IMR-90 (cell line): ENCODE results near the gene SEPTIN10. TPM values are rescaled to one million over a fixed set of nuclear protein-coding genes. Genes with fewer than 3 reads are reported as not detected.

Experiments used
- ATAC-seq: fragments of 200-7000 bp; cut with Tn5 transposase; 2 replicates; pipeline ENCODE4 v1.9.1; 2020; ENCODE audit warnings: low read depth, mild to moderate bottlenecking, moderate library complexity
- BruUV-seq: library from RNA; stranded (reverse); fragments of 400-500 nt; replicated peaks from 2 replicates; lab custom pipeline; 2021; lab: Mats Ljungman, UMichigan
- CTCF ChIA-PET: fragments of 300-600 bp; formaldehyde crosslinking; extraction: SDS; loops from one replicate; lab custom pipeline; 2021; ENCODE audit warnings: antibody characterized with exemption; lab: Yijun Ruan, JAX
- POLR2A ChIA-PET: fragments of 300-600 bp; sonication (Branson Sonifier 250); formaldehyde crosslinking; loops from one replicate; lab custom pipeline; 2022; ENCODE audit warnings: antibody characterized with exemption; ENCODE audit not compliant: unreplicated experiment; lab: Charles Lee
- DNase-seq: peaks from one replicate; pipeline ENCODE4 v3.0.0; 2013
- H2AFZ ChIP-seq: replicated peaks from 2 replicates; pipeline ENCODE3; 2013; ENCODE audit warnings: low read length, mild to moderate bottlenecking; ENCODE audit not compliant: poor library complexity
- H2AK5ac ChIP-seq: 2 replicates; pipeline ENCODE4 v1.6.1; 2013; ENCODE audit warnings: low read depth, low read length, inconsistent platforms
- H2AK9ac ChIP-seq: replicated peaks from 2 replicates; pipeline ENCODE3; 2013; ENCODE audit warnings: mild to moderate bottlenecking, low read depth, low read length, moderate library complexity; ENCODE audit not compliant: poor library complexity
- H2BK120ac ChIP-seq: 2 replicates; pipeline ENCODE4 v1.6.1; 2013; ENCODE audit warnings: low read depth, low read length, inconsistent platforms
- H2BK15ac ChIP-seq: 3 replicates; pipeline ENCODE4 v1.6.1; 2013; ENCODE audit warnings: low read depth, low read length, inconsistent platforms
- H2BK20ac ChIP-seq: 2 replicates; pipeline ENCODE4 v1.6.1; 2013; ENCODE audit warnings: low read depth, mild to moderate bottlenecking, inconsistent platforms, low read length, moderate library complexity
- H2BK5ac ChIP-seq: 2 replicates; pipeline ENCODE4 v1.6.1; 2013; ENCODE audit warnings: mild to moderate bottlenecking, low read depth, low read length, inconsistent platforms; ENCODE audit not compliant: poor library complexity, severe bottlenecking
- H3K14ac ChIP-seq: replicated peaks from 2 replicates; pipeline ENCODE4 v1.6.1; 2013; ENCODE audit warnings: low read depth, low read length, inconsistent platforms
- H3K18ac ChIP-seq: 2 replicates; pipeline ENCODE4 v1.6.1; 2013; ENCODE audit warnings: low read depth, low read length, control low read depth
- H3K23ac ChIP-seq: 2 replicates; pipeline ENCODE4 v1.6.1; 2013; ENCODE audit warnings: low read depth, low read length, inconsistent platforms
- H3K27ac ChIP-seq: 2 replicates; pipeline ENCODE4 v1.5.1; 2013; ENCODE audit warnings: mild to moderate bottlenecking, control low read depth, low read length; ENCODE audit not compliant: insufficient read depth
- H3K27me3 ChIP-seq: 2 replicates; pipeline ENCODE4 v1.6.1; 2013; ENCODE audit warnings: low read length; ENCODE audit not compliant: control insufficient read depth, insufficient read depth
- H3K36me3 ChIP-seq: 2 replicates; pipeline ENCODE4 v1.6.1; 2013; ENCODE audit warnings: low read length, mixed read lengths; ENCODE audit not compliant: control insufficient read depth, insufficient read depth
- H3K4ac ChIP-seq: 2 replicates; pipeline ENCODE4 v1.6.1; 2013; ENCODE audit warnings: low read depth, low read length, inconsistent platforms
- H3K4me1 ChIP-seq: 2 replicates; pipeline ENCODE4 v1.6.1; 2013; ENCODE audit warnings: low read length, mixed read lengths; ENCODE audit not compliant: control insufficient read depth, insufficient read depth
- H3K4me2 ChIP-seq: 2 replicates; pipeline ENCODE4 v1.6.1; 2013; ENCODE audit warnings: low read depth, mild to moderate bottlenecking, control low read depth, low read length, moderate library complexity
- H3K4me3 ChIP-seq: 2 replicates; pipeline ENCODE4 v1.5.1; 2013; ENCODE audit warnings: low read depth, mild to moderate bottlenecking, control low read depth, low read length, moderate library complexity; ENCODE audit not compliant: insufficient read depth
- H3K56ac ChIP-seq: 2 replicates; pipeline ENCODE4 v1.6.1; 2013; ENCODE audit warnings: low read length, inconsistent platforms; ENCODE audit not compliant: insufficient read depth; ENCODE audit errors: extremely low read depth
- H3K79me1 ChIP-seq, 2 experiments: 2 replicates each; pipeline ENCODE4 v1.6.1; 2013; ENCODE audit warnings: low read length in 2 of 2, inconsistent platforms in 1 of 2, low read depth in 1 of 2
- H3K9ac ChIP-seq: 2 replicates; pipeline ENCODE4 v1.6.1; 2013; ENCODE audit warnings: low read depth, low read length, control low read depth
- H3K9me1 ChIP-seq: 2 replicates; pipeline ENCODE4 v1.6.1; 2013; ENCODE audit warnings: low read length, inconsistent platforms; ENCODE audit not compliant: insufficient read depth
- H3K9me3 ChIP-seq: 2 replicates; pipeline ENCODE4 v1.6.1; 2013; ENCODE audit warnings: low read length; ENCODE audit not compliant: control insufficient read depth, insufficient read depth
- H4K20me1 ChIP-seq: 2 replicates; pipeline ENCODE4 v1.6.1; 2013; ENCODE audit warnings: low read length, inconsistent platforms; ENCODE audit not compliant: insufficient read depth
- H4K5ac ChIP-seq: 2 replicates; pipeline ENCODE4 v1.6.1; 2013; ENCODE audit warnings: mild to moderate bottlenecking, low read depth, low read length, control low read depth
- H4K8ac ChIP-seq, 2 experiments: 2 replicates each; pipeline ENCODE4 v1.6.1; 2013; ENCODE audit warnings: low read depth in 2 of 2, low read length in 2 of 2, control low read depth in 1 of 2, inconsistent platforms in 1 of 2
- H4K91ac ChIP-seq: 2 replicates; pipeline ENCODE4 v1.6.1; 2013; ENCODE audit warnings: low read depth, low read length, inconsistent platforms; ENCODE audit not compliant: insufficient read depth
- BHLHE40 ChIP-seq: fragments of 150-350 bp; IDR thresholded peaks from 2 replicates; pipeline ENCODE4 v1.6.1; 2016; ENCODE audit warnings: mild to moderate bottlenecking, low read depth, low read length
- CEBPB ChIP-seq: IDR thresholded peaks from 2 replicates; pipeline ENCODE4 v1.6.1; 2012; ENCODE audit warnings: low read depth, low read length, improper control_type of control experiment
- CHD1 ChIP-seq: IDR thresholded peaks from 2 replicates; pipeline ENCODE4 v1.6.1; 2012; ENCODE audit warnings: low read depth, low read length, improper control_type of control experiment
- FOS ChIP-seq: fragments of 150-350 bp; IDR thresholded peaks from 2 replicates; pipeline ENCODE4 v1.6.1; 2016; ENCODE audit warnings: low read depth, low read length
- MAFK ChIP-seq: IDR thresholded peaks from 2 replicates; pipeline ENCODE4 v1.6.1; 2012; ENCODE audit warnings: low read depth, low read length, improper control_type of control experiment
- MAZ ChIP-seq: IDR thresholded peaks from 2 replicates; pipeline ENCODE4 v1.6.1; 2012; ENCODE audit warnings: low read depth, mild to moderate bottlenecking, low read length, improper control_type of control experiment, moderate library complexity, borderline replicate concordance
- MXI1 ChIP-seq: IDR thresholded peaks from 2 replicates; pipeline ENCODE4 v1.6.1; 2012; ENCODE audit warnings: low read depth, mild to moderate bottlenecking, low read length, moderate library complexity, borderline replicate concordance
- NFE2L2 ChIP-seq: fragments of 150-350 bp; IDR thresholded peaks from 2 replicates; pipeline ENCODE4 v1.6.1; 2016; ENCODE audit warnings: low read depth, mild to moderate bottlenecking, low read length
- POLR2A ChIP-seq: IDR thresholded peaks from 2 replicates; pipeline ENCODE4 v1.6.1; 2012; ENCODE audit warnings: mild to moderate bottlenecking, low read depth, low read length
- RAD21 ChIP-seq: IDR thresholded peaks from 2 replicates; pipeline ENCODE4 v1.6.1; 2012; ENCODE audit warnings: low read length, improper control_type of control experiment
- RCOR1 ChIP-seq: IDR thresholded peaks from 2 replicates; pipeline ENCODE4 v1.6.1; 2012; ENCODE audit warnings: mild to moderate bottlenecking, low read length, improper control_type of control experiment; ENCODE audit not compliant: insufficient replicate concordance
- RFX5 ChIP-seq: IDR thresholded peaks from 2 replicates; pipeline ENCODE4 v1.8.0; 2012; ENCODE audit warnings: low read depth, mild to moderate bottlenecking, low read length, moderate library complexity
- SMC3 ChIP-seq: fragments of 150-350 bp; IDR thresholded peaks from 2 replicates; pipeline ENCODE4 v1.6.1; 2016; ENCODE audit warnings: low read depth, mild to moderate bottlenecking, antibody characterized with exemption, low read length, moderate library complexity
- WGBS, 2 experiments: methylation state at CpG; one replicate each; pipeline versions ENCODE4 v1.1.5 to v1.1.7; 2013; ENCODE audit warnings: missing lambda C conversion rate in 2 of 2; ENCODE audit not compliant: insufficient read length in 1 of 2; ENCODE audit errors: extremely low coverage in 2 of 2; 5-methylcytosine and 5-hydroxymethylcytosine counted together
- dilution Hi-C: fragments of 300-500 bp; cut with HindIII; formaldehyde crosslinking; loops from one replicate; pipeline ENCODE4 v1.14.3; 2018; ENCODE audit warnings: low sequenced_read_pairs; ENCODE audit not compliant: unreplicated experiment
- in situ Hi-C: fragments of 300-500 bp; cut with MboI; formaldehyde crosslinking; loops from 3 replicates; pipeline ENCODE4 v1.14.3; 2019; ENCODE audit warnings: low sequenced_read_pairs, inconsistent platforms, mixed read lengths
- intact Hi-C: fragments of 100-400 bp; cut with micrococcal nuclease; formaldehyde crosslinking; loops from 2 replicates; pipeline ENCODE4 v1.10.0; 2022
- polyA plus RNA-seq, 3 experiments: library from polyadenylated mRNA; depleted of rRNA; stranded (reverse); fragments of >200 nt; gene quantifications; 2 replicates each; pipeline ENCODE4 v1.2.3, GENCODE V29; 2012; ENCODE audit warnings: low replicate concordance in 1 of 3
- total RNA-seq: library from RNA; depleted of rRNA; stranded (reverse); fragments of >200 nt; gene quantifications from 2 replicates; pipeline ENCODE4 v1.2.3, GENCODE V29; 2012
- TF ChIP-seq, protein P1 (sequence below): fragments of 150-350 bp; IDR thresholded peaks from 2 replicates; pipeline ENCODE4 v1.6.1; 2017; ENCODE audit warnings: mild to moderate bottlenecking, antibody characterized with exemption, low read length, low read depth
- TF ChIP-seq, protein P2 (sequence below): conservative IDR thresholded peaks from 2 replicates; pipeline ENCODE4 v1.5.1; 2012; ENCODE audit warnings: mild to moderate bottlenecking, low read depth, low read length, improper control_type of control experiment
- TF ChIP-seq, protein P3 (sequence below): fragments of 150-350 bp; IDR thresholded peaks from 2 replicates; pipeline ENCODE4 v1.6.1; 2016; ENCODE audit warnings: low read depth, mild to moderate bottlenecking, low read length, moderate library complexity, borderline replicate concordance

SEPTIN10 gene
- total and polyA plus RNA-seq, 2 of the 4 experiments (the other 2 are of a cell fraction), result 55.4 to 82.6 TPM

DNA sequence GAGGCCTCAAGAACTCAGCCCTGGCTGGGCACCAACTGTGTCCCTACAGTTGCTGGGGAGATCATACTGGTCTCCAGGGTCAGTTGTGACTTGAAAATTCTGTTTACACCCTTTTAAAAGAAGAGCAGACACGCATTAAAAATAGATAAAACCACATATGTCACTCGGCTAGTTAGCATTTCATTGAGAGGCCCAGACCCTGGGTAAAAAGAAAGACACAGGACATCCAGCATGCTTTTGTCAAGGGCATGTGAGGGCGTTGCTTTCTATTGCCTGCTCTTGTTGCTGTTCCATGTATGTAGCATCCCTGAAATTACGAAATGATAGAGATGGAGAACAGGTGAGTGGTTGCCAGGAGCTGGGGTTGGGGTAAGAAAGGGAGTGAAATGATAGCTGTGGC lies 94.3 kb downstream of the SEPTIN10 start:
- in situ Hi-C loops, result no loop called here
- BruUV-seq, result no TSS peak
- no peak overlapping the region for H2AK5ac ChIP-seq
- H3K4me2 ChIP-seq, result no peak overlapping the region
- H3K27ac ChIP-seq, result no peak overlapping the region
- H2AFZ ChIP-seq, result no peak overlapping the region
- 0 out of 2 replicates have a peak, but pooled peaks cover 4% of the 10 kb centered on the region for H3K9me1 ChIP-seq
- DNase-seq (no peak), ATAC-seq (no peak)
- no peak overlapping the region for H4K91ac ChIP-seq
- H4K8ac ChIP-seq, result no peak overlapping the region
- 100% methylated on average over 1 of the region's 4 CpGs; no CpG with 5 or more reads in 1 of the 2 experiments for WGBS, 2 experiments
- dilution Hi-C loops, result no loop called here
- H2BK20ac ChIP-seq, result no peak overlapping the region
- no peak overlapping the region for H2BK15ac ChIP-seq
- POLR2A ChIA-PET, result no interaction called here
- CTCF ChIA-PET, result no interaction called here
- H4K5ac ChIP-seq, result no peak overlapping the region
- H4K20me1 ChIP-seq, result no peaks in the 10 kb centered on the region
- H3K18ac ChIP-seq, result no peak overlapping the region
- intact Hi-C loops, result loop anchor here (10.0 kb wide), 1 partner anchor 55 kb away; no protein-coding TSS in a partner anchor
- H3K27me3 ChIP-seq, result peaks cover 14% of the 10 kb centered on the region; the same call in 1 of the 2 replicates
- TF ChIP-seq MAZ (no peak), CEBPB (no peak), RAD21 (no peak), CHD1 (no peak), FOS (no peak), SMC3 (no peak), RCOR1 (no peak), NFE2L2 (no peak), MAFK (no peak), RFX5 (no peak), POLR2A (no peak), BHLHE40 (no peak), MXI1 (no peak)
- TF ChIP-seq, protein P1, sequence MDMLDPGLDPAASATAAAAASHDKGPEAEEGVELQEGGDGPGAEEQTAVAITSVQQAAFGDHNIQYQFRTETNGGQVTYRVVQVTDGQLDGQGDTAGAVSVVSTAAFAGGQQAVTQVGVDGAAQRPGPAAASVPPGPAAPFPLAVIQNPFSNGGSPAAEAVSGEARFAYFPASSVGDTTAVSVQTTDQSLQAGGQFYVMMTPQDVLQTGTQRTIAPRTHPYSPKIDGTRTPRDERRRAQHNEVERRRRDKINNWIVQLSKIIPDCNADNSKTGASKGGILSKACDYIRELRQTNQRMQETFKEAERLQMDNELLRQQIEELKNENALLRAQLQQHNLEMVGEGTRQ, result no peak
- TF ChIP-seq, protein P2, sequence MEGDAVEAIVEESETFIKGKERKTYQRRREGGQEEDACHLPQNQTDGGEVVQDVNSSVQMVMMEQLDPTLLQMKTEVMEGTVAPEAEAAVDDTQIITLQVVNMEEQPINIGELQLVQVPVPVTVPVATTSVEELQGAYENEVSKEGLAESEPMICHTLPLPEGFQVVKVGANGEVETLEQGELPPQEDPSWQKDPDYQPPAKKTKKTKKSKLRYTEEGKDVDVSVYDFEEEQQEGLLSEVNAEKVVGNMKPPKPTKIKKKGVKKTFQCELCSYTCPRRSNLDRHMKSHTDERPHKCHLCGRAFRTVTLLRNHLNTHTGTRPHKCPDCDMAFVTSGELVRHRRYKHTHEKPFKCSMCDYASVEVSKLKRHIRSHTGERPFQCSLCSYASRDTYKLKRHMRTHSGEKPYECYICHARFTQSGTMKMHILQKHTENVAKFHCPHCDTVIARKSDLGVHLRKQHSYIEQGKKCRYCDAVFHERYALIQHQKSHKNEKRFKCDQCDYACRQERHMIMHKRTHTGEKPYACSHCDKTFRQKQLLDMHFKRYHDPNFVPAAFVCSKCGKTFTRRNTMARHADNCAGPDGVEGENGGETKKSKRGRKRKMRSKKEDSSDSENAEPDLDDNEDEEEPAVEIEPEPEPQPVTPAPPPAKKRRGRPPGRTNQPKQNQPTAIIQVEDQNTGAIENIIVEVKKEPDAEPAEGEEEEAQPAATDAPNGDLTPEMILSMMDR, result no peak
- TF ChIP-seq, protein P3, sequence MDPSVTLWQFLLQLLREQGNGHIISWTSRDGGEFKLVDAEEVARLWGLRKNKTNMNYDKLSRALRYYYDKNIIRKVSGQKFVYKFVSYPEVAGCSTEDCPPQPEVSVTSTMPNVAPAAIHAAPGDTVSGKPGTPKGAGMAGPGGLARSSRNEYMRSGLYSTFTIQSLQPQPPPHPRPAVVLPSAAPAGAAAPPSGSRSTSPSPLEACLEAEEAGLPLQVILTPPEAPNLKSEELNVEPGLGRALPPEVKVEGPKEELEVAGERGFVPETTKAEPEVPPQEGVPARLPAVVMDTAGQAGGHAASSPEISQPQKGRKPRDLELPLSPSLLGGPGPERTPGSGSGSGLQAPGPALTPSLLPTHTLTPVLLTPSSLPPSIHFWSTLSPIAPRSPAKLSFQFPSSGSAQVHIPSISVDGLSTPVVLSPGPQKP, result no peak
- no peak overlapping the region for H3K9ac ChIP-seq
- no peak overlapping the region for H3K23ac ChIP-seq
- no peak overlapping the region for H3K56ac ChIP-seq
- H2BK5ac ChIP-seq, result no peak overlapping the region
- no peaks in the 10 kb centered on the region for H3K79me1 ChIP-seq
- H3K14ac ChIP-seq, result no peak overlapping the region; the same call in 1 of the 2 replicates
- H3K4me1 ChIP-seq, result peaks cover 1% of the 10 kb centered on the region
- no peaks in the 10 kb centered on the region for H3K36me3 ChIP-seq
- no peak overlapping the region for H3K4ac ChIP-seq
- H3K4me3 ChIP-seq, result no peak overlapping the region
- H2AK9ac ChIP-seq, result no peak overlapping the region
- H2BK120ac ChIP-seq, result no peak overlapping the region
- no peaks in the 10 kb centered on the region for H3K9me3 ChIP-seq
